GM13977 (cell line): ENCODE results near the gene FBXO30.
A peak's percentile ranks its signal among the peaks of the same experiment; 100 is the strongest.

Experiments used
- DNase-seq: peaks from one replicate; pipeline ENCODE4 v3.0.0; 2012; ENCODE audit warnings: low spot score
- in situ Hi-C: fragments of 300-500 bp; cut with MboI; formaldehyde crosslinking; loops from one replicate; pipeline ENCODE4 v1.12.0; 2022; ENCODE audit warnings: low sequenced_read_pairs, low pct_unique_long_range_greater_than_20kb, mixed read lengths, inconsistent platforms; ENCODE audit not compliant: unreplicated experiment
- TF ChIP-seq, protein P1 (sequence below): IDR thresholded peaks from 2 replicates; pipeline ENCODE4 v1.5.1; 2012; ENCODE audit warnings: mild to moderate bottlenecking, control low read depth; ENCODE audit not compliant: insufficient read depth; ENCODE audit errors: extremely low read depth, missing control alignments

The FBXO30 gene, protein sequence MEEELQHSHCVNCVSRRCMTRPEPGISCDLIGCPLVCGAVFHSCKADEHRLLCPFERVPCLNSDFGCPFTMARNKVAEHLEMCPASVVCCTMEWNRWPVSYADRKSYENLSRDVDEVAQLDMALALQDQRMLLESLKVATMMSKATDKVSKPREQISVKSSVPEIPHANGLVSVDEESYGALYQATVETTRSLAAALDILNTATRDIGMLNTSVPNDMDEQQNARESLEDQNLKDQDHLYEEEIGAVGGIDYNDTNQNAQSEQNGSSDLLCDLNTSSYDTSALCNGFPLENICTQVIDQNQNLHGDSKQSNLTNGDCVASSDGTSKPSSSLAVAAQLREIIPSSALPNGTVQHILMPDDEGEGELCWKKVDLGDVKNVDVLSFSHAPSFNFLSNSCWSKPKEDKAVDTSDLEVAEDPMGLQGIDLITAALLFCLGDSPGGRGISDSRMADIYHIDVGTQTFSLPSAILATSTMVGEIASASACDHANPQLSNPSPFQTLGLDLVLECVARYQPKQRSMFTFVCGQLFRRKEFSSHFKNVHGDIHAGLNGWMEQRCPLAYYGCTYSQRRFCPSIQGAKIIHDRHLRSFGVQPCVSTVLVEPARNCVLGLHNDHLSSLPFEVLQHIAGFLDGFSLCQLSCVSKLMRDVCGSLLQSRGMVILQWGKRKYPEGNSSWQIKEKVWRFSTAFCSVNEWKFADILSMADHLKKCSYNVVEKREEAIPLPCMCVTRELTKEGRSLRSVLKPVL

DNA sequence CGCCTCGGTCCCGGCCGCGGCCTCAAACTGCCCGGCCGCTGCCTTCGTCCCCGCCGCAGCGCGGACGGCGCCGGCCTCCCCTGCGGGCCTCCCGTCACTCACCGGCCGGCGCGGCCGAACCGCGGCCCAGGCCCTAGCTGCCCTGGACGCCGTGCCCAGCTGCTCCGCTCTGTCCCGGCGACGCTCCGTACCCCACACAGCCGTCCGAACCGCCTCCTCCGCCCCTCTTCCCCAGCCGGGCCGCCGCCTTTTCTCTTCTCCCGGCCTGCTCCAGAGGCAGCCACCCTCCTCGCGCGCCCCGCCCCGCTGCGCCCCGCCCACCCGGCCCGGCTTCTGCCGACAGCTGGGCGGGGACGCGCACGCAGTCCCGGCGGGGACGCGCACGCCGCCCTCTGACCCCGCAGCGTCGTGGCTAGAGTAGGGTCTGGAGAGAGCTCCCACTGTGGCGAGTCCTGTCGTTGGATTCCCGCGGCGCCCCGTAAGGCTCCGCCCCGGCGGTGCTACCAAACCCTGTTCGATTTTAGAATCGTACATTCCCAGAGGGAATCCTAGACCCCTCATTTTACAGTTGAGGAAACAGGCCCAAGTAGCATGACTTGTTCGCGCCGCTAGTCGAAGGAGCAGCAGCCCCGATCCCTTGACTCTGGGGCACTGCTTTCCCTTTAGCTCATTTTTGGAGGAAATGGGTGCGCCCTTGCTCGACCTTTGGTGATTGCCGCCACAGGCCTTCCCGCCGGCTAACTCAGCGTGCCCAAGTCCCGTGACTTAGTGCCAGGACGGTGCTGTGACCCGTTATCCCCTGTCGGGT lies at the start of gene FBXO30:
Gene FBXO30 (minus strand): TSS at position 295 of the 808 bp plus-strand sequence. CDS start 8,390 bp downstream, outside the sequence.
- TF ChIP-seq, protein P1, sequence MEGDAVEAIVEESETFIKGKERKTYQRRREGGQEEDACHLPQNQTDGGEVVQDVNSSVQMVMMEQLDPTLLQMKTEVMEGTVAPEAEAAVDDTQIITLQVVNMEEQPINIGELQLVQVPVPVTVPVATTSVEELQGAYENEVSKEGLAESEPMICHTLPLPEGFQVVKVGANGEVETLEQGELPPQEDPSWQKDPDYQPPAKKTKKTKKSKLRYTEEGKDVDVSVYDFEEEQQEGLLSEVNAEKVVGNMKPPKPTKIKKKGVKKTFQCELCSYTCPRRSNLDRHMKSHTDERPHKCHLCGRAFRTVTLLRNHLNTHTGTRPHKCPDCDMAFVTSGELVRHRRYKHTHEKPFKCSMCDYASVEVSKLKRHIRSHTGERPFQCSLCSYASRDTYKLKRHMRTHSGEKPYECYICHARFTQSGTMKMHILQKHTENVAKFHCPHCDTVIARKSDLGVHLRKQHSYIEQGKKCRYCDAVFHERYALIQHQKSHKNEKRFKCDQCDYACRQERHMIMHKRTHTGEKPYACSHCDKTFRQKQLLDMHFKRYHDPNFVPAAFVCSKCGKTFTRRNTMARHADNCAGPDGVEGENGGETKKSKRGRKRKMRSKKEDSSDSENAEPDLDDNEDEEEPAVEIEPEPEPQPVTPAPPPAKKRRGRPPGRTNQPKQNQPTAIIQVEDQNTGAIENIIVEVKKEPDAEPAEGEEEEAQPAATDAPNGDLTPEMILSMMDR = no peak
- DNase-seq = peak; percentile 88
- in situ Hi-C loops = no loop called here

DNA sequence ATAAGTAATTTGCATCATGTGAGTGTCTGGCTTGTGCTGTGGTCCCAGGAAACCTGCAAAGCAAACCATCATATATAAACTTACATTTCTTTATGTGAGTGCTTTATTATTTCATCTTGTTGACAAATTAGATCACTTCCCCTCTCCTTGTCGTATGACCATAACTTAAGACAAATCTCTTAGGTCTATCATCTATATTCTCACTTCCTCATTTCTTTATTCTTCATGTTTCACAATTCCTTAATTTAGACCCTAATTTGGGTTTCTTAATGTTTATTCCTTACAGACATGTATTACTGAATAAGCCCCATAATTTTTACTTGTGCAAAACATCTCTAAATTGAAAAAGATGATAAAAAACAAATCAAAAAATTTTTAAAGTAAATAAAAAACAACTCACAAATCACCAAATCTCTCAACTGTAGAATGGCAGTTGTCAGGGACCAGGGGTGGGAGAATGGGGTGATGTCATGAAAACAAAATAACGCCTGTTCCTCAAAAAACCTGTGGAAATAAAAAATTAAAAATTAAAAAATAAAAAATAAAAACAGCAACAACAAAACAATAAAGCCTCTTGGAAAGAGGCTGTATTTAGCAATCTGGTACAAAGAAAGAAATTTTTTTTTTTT lies 49.5 kb upstream of the FBXO30 start:
- TF ChIP-seq, protein P1 = no peak
- in situ Hi-C loops = no loop called here
- DNase-seq = peak; percentile 10

DNA sequence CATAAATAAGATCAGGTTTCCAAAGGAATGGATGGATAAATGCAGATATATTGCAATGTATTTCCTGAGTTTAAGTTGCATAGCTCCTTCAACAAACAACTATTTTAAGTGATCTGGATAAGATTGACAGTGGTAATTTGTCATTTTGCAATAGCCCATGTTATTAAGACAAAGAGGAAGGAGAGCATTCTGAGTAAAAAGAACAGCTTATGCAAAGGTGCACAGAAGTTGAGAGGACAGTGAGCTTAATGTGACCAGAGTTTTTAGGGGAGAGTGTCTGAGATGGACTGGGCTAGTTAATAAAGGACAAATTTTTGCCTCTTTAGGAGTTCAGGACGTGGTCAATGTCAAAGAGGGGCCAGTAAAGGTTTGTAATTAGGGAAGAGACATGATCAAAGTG lies 48.8 kb upstream of the FBXO30 start:
- no peak for DNase-seq
- TF ChIP-seq, protein P1 = no peak

DNA sequence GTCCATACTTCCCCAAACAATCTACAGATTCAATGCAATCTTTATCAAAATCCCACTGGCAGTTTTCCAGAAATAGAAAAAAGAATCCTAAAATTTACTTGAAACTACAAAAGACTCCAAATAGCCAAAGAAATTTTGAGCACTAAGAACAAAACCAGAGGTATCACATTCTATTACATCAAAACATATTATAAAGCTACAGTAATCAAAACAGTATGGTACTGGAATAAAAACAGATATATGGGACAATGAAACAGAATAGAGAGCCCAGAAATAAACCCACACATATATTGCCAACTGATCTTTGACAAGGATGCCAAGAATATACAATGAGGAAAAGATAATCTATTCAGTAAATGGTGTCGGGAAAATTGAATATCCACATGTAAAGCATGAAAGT lies 46.0 kb upstream of the FBXO30 start:
- no peak for DNase-seq
- TF ChIP-seq, protein P1 = no peak
- in situ Hi-C loops = no loop called here

More for the DNA sequence above, 48.8 kb upstream of the FBXO30 start:
- in situ Hi-C loops = no loop called here

DNA sequence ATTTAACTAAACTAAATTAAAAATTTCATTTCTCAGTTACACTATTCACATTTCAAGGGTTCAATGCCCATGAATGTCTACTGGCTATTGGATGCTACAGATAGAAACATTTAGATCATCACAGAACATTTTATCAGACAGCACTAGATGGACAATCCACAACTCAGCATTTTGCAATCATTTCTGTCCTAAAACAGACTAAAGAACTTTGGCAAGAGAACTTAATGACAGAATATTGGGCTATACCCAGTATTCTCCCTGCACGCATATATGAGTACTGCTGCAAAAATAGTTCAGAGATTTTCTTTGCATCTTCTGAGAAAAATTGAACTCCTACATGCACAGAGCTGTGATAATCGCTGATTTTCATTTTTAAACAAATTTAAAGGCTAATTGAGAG lies 36.1 kb upstream of the FBXO30 start:
- TF ChIP-seq, protein P1 = no peak
- DNase-seq = no peak
- in situ Hi-C loops = no loop called here

DNA sequence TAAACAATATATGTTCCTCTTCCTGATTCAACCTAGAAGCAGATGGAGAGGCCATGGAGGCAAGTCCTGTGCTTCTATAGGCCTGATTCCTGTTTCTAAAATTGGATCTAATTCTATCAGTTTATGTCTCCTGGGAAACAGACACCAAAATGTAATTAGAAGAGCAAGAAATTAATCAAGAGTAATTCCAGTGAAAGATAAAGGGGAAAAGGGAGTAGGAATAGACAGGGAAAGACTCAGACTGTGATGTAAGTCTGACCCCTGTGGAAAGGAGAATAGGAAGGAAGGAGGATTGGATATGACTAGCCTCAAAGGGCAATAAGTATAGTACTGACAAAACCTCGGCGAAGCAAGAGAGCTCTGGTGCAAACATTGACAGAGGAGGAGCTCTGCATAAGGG lies 33.9 kb upstream of the FBXO30 start:
- DNase-seq = no peak
- in situ Hi-C loops = no loop called here
- TF ChIP-seq, protein P1 = no peak
